ENCODE results near the gene SDK1.

SDK1 gene

GRCh38 chr7:4069268-4070095 lies 768.4 kb downstream of the SDK1 start:
- DNase-seq (ENCODE audit: low spot score), result no peak

DNA sequence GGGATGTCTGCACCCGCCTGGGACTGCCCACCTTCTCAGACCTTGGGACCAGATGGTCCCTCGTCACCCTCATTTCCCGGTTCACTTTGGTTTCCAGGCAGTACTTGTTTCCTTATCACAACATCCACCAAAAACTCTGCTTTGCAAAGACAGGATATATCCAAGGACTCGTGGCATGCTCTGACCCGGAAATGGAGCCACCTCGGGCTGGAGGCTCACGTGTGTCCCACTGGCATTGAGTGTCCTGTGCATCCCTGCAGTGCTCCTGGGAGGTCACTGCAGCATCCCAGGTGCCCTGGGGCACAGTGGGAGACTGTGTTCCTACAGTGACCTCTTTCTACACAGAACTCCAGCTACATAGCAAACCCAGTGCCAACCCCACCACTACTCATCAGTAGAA lies 769.2 kb downstream of the SDK1 start:
- no peak for DNase-seq (ENCODE audit: low spot score)

GRCh38 chr7:4071370-4072058 lies 770.5 kb downstream of the SDK1 start:
- DNase-seq (ENCODE audit: low spot score), result no peak

GRCh38 chr7:4072161-4072925 lies 771.3 kb downstream of the SDK1 start:
- DNase-seq (ENCODE audit: low spot score), result no peak

- no peak for DNase-seq (ENCODE audit: low spot score)
These were observed 772.0 kb downstream of the SDK1 start for GRCh38 chr7:4073052-4073451.

- DNase-seq (ENCODE audit: low spot score), result no peak
These were observed 772.7 kb downstream of the SDK1 start for GRCh38 chr7:4073750-4074149.

DNA sequence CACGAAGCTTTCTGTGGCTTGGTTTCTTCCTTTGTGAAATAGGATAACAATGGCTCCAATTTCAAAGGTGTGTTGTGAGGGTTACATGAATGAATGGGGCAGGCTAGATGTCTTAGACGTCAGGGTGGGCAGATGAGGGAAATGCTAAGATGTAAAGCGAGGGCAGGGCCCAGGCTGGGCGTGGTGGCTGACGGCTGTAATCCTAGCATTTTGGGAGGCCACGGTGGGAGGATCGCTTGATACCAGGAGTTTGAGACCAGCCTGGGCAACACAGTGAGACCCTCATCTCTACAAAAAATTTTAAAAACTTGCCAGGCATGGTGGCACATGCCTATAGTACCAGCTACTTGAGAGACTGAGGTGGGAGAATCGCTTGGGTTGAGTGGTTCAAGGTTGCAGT lies 773.4 kb downstream of the SDK1 start:
- no peak for DNase-seq (ENCODE audit: low spot score)

DNA sequence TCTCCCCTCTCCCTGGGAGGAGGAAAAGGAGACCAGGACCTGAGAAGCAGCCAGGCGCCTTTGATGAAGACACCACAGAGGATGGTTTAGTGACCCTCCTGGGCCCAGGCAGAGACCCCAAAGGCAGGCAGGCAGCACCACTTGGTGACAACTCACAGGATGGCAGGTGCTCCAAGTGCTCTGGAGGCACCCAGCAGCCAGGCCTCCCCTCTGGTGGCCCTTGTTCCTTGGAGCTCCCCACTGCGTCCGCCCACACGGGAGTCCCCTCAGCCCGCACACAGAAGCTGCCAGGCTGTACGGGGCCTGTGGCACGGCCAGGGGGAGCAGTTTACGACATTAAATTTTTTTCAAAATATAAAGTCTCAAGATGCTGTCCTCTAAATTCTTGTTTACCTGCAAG lies 773.9 kb downstream of the SDK1 start:
- peak; percentile 16 for DNase-seq (ENCODE audit: low spot score)

DNA sequence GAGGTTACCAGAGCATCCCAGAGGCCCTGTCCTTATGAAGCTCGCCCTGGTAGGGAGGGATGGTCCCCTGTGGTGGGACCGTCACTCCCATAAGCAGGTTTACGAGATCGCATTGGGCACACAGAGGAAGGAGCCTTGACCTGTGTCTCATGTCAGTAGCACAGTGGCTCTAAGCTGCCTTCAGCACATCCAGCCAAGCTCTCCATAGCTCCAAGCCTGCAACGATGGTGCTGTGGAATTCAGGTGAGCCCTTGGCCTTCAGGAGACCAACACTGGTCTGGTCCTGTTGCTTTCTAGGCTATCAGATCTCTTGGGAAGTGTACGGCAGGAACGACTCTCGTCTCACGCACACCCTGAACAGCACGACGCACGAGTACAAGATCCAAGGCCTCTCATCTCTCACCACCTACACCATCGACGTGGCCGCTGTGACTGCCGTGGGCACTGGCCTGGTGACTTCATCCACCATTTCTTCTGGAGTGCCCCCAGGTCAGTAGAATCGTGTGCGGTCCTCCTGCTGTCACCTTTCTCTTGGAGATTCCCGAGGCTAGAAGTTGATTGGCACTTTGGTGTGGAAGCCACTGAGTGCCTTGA lies 775.7 kb downstream of the SDK1 start:
- DNase-seq (ENCODE audit: low spot score), result no peak

DNA sequence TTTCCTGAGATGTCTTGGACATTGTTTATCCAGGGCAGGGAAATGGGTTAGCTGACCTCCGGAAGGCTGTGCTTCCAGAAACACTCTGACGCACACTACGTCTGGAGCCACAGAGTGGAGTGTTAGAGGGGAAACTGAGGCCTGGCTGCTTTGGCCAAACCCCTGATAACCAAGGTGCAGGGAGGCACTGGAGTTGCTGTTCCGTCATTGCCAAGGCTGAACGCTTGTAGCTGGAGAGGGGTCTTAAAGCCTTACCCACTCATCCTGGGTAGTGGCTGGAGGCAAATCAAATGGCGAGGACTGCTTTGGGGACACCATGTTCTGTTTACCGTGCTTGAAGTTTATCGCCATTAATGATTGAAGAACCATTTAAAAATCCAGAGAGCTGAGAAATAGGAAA lies 776.9 kb downstream of the SDK1 start:
- no peak for DNase-seq (ENCODE audit: low spot score)

DNA sequence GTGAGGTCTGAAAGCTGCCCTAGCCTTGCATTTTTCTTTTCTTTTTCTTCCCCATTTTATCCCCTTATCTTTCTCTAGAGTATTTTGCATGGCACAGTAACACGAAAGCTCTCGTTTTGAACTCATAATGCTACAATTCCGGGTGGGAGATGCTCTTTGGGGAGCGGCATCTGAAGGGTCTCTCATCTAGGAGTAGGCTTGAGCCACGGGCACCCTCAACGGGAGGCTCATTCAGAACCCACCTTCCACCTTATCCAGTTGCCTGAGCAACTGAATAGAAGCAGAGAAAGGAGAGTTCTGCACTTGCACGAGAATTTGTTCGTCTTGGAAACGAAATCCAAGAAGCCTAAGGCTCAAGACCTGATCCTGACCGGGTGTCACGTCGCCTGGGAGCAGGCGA lies 777.5 kb downstream of the SDK1 start:
- no peak for DNase-seq (ENCODE audit: low spot score)

GRCh38 chr7:4079366-4079765 lies 778.3 kb downstream of the SDK1 start:
- DNase-seq (ENCODE audit: low spot score), result no peak

DNA sequence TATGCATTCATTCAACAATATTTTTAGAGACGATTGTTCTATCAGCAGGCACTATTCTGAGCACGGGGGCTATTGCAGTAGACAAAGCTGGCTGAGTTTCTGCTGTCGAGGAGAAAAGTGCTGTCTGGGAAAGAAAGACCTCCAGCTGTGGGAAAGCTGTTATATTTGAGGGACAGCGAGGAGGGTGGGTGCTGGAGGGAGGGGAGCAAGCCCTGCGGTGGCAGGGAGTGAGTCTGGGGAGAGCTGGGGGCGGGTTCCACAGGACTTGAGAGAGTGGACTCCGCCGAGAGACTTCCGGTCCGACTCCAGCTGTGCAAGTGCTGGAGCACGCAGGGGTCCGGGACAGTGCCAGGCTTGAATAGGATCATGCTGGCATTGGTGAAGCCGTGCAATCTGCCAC lies 778.9 kb downstream of the SDK1 start:
- DNase-seq (ENCODE audit: low spot score), result no peak

DNA sequence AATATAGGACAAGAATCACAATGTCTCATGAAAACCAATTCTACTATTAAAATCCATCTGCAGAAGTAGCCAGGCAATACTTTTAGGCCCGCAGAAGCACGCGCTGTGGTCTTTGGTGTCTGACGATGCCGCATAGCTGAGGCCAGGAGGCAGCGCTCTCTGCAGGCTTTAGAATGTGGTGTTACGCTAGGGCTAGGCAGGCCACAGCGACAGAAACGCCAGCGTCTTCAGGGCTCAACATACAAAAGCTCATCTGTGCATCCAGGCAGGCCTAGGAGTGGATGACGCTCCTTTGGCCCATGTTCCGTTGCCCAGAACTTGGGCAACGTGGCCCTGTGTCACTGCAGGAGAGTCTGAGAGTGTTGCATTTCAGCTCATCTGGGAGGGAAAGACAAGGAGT lies 779.9 kb downstream of the SDK1 start:
- no peak for DNase-seq (ENCODE audit: low spot score)

DNA sequence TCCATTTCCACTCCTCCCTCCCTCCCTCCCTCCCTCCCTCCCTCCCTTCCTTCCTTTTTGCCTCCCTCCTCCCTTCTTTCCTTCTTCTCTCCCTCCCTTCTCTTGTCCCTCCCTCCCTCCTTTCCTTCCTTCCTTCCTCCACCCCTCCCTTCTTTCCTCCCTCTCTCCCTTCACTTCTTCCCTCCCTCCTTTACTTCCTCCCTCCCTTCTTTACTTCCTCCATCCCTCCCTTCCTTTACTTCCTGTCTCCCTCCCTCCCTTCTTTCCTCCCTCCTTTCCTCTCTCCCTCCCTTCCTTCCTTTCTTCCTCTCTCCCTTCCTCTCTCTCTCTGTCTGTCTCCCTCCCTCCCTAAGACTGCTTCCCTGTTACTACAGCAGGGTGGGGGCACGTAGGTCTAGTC lies 782.5 kb downstream of the SDK1 start:
- DNase-seq (ENCODE audit: low spot score), result no peak

GRCh38 chr7:4084271-4084670 lies 783.2 kb downstream of the SDK1 start:
- no peak for DNase-seq (ENCODE audit: low spot score)

- DNase-seq (ENCODE audit: low spot score), result no peak
These were observed 785.1 kb downstream of the SDK1 start for GRCh38 chr7:4085937-4086691.

DNA sequence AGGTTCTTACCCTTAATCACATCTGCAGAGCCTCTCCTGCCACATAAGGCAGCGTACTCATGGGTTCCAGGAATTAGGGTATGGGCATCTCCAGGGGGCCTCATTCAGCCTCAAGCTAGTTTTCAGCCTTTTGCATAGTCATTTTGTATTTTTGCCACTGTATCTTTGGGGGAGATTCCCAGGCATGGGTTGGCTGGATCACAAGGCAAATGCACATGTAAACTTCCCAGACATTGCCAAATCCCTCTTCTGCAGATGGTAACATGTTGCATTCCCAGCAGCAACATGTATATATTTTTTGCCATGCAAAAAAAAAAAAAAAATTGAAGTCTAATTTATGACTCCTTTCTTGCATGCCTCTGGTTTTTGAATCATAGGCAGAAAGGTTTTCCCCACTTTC lies 785.7 kb downstream of the SDK1 start:
- no peak for DNase-seq (ENCODE audit: low spot score)

DNA sequence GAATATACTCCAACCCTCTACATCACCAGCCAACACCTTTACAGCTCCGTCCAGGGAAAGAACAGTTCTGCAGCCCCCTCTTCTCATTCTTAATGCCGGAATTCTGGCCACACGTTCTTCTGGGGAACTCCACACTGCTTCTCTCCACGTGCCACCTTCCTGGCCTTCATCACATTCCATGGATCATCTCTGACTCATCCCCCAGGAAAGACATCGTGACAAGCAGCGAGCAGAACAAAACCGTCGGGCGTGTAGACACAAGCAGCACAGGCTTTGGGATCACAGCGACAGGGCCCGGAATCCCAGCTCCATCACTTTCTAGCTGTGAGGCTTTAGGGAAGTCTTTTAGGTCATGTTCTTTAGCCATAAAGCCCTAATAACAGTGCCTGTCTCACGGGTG lies 790.7 kb downstream of the SDK1 start:
- DNase-seq (ENCODE audit: low spot score), result no peak

DNA sequence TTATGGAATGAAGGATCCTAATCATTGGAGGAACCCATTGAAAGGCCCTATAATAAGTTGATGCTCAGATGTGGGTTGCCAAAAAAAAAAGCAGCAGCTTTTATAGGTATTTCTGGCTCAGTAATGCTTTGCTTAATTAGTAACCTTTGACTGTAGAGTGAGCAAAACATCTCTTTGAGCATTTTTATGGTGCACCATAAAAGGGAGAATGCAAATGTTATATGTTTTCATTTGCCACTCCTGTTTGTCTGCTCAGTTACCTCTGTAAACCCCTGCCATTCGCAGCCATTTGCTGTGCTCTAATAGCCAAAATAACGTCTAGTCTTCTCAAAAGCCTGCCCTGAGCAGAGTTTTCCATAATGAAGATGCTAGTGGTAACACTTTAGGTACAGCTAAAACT lies 792.0 kb downstream of the SDK1 start:
- DNase-seq (ENCODE audit: low spot score), result no peak

- DNase-seq (ENCODE audit: low spot score), result no peak
These were observed 792.4 kb downstream of the SDK1 start for GRCh38 chr7:4093483-4093882.
